Measurements from ENCODE around the gene SBNO1.
"Not testable (repeated sequence)": the region's sequence is repeated elsewhere in the genome, so short reads cannot be mapped to it uniquely, and the experiment has no call there.

Gene SBNO1

DNA sequence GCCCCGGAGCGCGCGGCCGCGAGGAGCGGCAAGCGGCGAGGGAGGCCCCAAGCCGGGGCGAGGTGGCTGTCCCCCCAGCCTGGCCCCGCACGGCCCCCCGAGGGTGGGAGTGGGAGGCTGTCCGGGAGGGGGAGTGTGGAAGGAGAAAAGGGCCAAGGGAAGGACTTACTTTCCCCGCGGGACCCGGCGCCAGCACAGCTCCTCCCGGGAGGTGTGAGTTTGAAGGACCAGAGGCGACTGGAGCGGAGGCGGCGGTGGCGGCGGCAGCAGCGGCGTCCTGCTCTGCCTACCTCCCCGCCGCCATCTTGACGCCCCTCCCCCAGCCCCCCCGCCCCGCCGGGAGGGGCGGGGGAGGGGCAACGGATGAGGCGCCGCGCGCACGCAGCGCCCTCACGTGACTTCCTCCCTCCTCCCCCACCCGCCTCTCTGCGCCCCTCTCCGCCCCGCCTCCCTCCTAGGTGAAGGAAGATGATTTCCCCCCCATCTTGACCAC lies at the start of gene SBNO1:
Gene SBNO1, minus strand, starts transcription at position 316 of the 493 bp plus-strand sequence. CDS start 14,406 bp downstream, outside the sequence.
- DNase-seq (ENCODE audit: low read depth in 2 of 2): peak; percentile 75 to 87

DNA sequence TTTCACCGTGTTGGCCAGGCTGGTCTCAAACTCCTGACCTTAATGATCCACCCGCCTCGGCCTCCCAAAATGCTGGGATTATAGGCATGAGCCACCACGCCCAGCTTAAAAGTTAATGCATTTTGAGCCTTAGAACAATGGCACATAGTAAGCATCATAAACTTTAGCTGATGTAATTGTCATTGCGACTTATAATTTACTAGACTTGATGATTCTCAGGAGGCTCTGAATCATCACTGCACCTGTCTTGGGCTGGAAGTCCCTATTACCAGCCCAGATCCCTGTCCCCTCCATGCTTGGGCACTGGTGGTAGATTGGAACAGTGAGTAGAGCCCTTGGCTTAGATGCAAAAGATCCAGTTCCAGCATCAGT lies 45.4 kb upstream of the SBNO1 start:
- no peak for DNase-seq (ENCODE audit: low read depth in 2 of 2)

DNA sequence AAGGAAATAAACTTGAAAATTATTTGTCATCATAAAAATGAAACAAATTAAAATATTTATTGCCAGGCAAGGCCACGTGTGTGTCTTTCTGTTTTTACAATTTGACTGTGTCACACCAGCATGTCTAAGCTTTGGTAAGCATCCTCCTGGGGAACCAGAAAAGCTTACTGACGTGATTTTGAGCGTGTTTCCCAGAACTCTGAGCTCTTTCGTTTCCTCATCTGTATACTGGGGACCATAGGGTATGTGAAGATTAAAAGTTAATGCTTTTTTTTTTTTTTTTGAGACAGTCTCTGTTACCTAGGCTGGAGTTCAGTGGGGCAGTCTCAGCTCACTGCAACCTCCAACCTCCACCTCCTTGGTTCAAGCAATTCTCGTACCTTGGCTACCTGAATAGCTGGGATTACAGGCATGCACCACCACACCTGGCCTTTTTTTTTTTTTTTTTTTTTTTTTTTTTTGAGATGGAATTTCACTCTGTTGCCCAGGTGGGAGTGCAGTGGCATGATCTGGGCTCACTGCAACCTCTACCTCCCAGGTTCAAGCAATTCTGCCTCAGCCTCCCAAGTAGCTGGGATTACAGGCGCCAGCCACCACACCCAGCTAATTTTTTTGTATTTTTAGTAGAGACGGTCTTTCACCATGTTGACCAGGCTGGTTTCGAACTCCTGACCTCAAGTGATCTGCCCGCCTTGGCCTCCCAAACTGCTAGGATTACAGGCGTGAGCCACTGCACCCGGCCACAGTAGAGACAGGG lies 44.8 kb upstream of the SBNO1 start:
- not testable (repeated sequence) for DNase-seq (ENCODE audit: low read depth in 2 of 2)

DNA sequence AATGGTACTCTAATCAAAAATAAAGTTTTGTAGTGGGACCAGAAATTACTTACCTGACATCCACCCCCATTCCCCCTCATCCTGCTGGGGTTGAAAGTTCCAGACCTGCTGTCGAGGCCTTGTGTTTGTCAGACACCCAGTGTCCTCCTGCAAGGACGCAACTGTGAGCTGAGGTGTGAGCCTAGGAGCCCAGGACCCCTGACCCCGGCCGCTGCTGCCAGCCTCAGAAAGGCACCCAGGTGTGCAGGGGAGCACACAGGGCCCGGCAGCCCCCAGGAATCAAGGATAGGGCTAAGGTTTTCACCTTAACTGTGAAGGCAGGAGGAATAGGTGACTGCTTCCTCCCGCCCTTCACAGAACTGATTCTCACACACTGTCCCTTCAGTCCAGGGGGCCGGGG lies 44.0 kb upstream of the SBNO1 start:
- DNase-seq (ENCODE audit: low read depth in 2 of 2): not testable (repeated sequence)

DNA sequence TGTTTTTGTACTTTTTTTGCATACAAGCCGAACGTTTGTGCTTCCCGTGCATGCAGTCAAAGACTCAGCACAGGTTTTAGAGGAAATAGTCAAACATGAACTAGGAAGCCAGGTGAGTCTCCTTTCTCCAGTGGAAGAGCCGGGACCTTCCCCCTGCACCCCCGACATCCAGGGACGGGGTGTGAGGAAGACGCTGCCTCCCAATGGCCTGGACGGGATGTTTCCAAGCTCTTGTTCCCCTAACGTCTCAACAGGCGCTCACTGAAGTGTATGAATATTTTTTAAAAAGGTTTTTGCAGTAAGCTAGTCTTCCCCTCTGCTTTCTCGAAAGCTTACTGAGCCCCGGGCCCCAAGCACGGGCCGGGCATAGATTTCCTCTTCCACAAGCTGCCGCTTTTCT lies 43.3 kb upstream of the SBNO1 start:
- not testable (repeated sequence) for DNase-seq (ENCODE audit: low read depth in 2 of 2)

DNA sequence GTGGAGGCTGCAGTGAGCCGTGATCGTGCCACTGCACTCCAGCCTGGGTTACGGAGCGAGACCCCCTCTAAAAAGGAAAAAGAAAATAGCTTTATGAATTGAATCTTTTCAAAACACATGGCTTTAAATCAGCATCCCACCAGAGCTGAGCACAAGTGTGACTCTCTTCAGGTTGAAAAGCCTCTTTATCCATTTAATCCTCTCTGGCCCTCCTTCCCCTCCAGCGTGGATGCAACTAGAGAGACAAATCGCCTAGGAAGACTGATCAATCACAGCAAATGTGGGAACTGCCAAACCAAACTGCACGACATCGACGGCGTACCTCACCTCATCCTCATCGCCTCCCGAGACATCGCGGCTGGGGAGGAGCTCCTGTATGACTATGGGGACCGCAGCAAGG lies 42.6 kb upstream of the SBNO1 start:
- DNase-seq (ENCODE audit: low read depth in 2 of 2): not testable (repeated sequence)

DNA sequence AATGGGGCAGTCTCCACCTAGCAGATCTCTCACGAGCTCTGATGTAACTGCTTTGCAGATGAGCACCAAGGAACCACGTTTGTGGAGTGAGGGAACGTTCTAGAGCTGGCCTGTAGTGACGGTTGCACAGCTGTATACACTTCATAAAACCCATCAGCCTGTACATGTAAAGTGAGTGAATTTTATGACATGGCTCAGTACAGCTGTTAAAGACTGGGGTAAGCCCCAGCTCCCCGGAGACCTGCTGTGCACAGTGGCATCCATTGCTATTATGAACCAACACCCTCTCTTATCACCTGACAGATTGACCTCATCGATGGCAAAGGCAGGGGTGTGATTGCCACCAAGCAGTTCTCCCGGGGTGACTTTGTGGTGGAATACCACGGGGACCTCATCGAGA lies 39.9 kb upstream of the SBNO1 start:
- DNase-seq (ENCODE audit: low read depth in 2 of 2): no peak

DNA sequence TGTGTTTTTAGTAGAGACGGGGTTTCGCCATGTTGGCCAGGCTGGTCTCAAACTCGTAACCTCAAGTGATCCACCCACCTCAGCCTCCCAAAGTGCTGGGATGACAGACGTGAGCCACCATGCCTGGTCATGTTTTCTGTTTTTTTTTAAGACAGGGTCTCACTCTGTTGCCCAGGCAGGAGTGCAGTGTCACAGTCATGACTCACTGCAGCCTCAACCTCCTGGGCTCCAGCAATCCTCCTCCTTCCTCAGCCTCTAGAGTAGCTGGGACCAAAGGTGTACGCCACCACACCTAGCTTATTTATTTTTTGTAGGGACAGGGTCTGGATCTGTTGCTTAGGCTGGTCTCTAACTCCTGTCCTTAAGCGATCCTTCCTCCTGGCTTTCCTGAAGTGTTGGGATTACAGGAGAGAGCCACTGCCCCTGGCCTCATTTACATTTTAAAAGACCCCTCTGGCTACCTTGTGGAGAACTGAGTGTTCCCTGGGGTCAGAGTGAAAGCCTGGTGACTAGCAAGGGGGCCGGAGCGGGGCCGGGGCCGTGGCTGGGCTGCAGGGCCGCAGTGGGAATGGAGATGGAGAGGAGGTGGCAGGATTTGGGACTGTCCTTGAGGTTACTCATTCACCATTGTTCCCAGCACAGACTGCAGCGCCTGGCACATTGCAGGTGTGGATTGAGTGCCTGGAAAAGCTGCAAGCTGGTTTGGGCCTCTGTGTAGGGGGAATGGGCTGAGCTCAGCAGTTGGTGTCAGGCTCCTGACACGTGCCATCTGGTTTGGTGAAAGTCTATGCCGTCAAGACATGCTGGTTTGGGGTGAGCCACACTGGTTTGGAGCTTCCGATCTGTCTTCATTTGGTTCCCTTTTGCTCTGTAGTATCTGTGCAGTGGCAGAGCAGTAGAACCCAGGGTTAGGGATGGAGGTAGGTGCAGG lies 37.4 kb upstream of the SBNO1 start:
- no peak for DNase-seq (ENCODE audit: low read depth in 2 of 2)

DNA sequence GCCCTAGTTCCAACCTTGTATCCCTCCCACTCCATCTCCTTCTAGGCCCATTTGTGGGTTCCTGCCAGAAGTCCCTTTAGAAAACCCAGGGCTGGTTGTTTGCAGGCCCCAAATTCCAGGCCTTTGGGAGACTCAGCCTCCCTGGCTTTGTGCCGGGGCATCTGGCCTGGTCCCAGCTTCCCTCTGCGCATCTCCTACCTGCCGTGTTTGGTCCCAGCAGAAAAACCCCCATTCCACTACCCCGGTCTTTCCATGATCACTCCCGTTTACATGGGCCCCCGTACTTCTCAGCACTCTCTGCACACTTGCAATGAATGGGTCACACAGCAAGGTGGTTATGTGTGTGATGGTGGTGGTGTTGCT lies 34.6 kb upstream of the SBNO1 start:
- no peak for DNase-seq (ENCODE audit: low read depth in 2 of 2)

DNA sequence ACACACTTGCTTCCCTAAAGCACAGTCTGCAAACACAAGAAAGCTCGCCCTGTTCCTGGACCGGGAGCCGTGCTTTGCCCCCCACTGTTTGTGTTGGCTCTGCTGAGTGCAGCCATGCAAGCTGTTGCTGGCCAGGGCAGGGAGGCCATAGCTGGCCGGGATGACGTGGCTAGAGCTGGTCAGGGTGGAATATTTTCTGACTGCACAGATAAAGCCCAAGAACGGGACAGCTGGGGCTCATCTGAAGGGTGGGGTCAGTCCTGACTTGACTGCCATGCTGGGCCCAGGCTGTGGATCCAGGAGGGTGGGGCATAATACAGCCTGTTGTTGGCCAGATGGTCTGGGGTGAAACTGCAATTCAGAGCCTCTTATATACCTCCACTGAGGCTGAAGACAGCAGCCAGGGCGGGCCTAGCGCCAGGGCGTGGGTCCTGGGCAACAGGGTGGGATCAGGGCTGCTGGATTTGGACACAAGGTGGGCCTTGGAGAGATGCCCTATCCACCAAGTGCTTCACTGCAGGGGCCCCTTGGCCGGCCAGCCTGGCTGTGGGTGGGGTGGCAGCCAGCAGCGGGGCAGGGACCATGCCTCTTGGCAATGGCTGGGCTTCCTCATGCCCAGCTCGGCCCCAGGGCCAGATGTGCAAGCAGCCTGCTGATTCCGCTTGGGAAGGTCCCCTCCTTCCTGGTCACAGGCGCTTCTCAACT lies 34.1 kb upstream of the SBNO1 start:
- no peak for DNase-seq (ENCODE audit: low read depth in 2 of 2)

DNA sequence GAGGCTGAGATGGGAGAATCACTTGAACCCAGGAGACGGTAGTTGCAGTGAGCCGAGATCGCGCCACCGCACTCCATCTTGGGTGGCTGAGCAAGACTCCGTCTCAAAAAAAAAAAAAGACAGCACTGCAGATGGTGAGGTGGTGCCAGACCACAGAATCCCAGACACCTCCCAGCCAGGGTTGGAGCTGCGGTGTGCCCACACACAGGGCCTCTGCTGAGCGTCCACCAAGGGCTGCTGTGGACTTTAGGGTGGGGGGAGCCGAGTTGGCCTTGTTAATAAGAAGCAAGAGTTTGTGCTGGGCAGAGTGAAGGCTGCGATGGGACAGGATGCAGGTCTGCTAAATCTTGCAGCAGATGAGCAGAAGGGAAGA lies 33.5 kb upstream of the SBNO1 start:
- DNase-seq (ENCODE audit: low read depth in 2 of 2): no peak

DNA sequence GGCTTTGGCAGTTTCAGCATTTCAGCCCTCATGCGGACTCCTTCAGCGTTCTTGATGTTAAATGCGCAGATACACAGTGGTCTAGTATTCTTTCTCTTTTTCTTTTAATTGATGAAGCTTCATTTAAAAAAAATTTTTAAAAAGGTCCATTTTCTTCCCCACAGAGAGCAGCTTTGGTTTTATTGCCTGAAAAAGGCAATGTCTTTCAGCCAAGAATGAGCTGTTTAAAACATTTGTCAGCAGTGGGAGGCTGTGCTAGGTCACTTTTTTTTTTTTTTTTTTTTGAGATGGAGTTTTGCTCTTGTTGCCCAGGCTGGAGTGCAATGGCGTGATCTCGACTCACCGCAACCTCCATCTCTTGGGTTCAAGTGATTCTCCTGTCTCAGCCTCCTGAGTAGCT lies 32.8 kb upstream of the SBNO1 start:
- DNase-seq (ENCODE audit: low read depth in 2 of 2): no peak

DNA sequence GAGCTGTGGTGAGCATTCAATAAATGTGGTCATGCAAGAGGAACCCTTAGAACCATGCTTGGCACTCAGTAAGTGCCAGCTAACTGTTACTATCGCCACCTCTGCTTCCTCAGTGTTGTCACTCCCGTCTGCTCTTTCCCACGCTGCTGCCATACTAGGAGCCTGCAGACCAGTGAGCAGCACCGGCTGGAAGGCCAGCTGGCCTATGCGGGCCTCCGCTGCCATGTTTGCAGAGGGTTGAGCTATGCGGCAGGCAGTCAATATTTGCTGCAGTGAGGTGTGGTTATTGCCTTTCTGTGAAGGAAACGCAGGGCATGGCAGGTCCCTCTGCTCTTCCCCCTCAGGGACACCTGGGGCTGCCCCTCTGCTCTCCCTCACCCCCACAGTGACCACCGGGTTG lies 32.3 kb upstream of the SBNO1 start:
- no peak for DNase-seq (ENCODE audit: low read depth in 2 of 2)

DNA sequence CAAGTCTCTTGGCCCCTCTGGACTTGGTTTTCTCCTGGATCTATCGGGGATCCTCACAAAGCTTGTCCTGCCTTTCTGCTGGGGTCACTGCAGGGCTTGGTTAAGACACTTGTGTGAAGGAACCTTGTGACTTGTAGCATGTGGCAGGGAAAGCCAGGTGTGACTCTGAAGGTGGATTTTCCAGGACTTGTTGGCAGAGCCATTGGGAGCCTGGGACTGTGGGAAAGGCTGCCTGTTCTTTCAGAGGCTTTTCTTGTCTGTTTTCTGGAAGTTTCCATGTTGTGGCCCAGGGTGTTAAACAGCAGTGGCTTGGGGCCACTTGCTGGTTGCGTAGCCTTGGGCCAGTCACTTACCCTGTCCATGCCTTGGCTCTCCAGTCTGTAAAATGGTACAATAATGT lies 31.9 kb upstream of the SBNO1 start:
- no peak for DNase-seq (ENCODE audit: low read depth in 2 of 2)

DNA sequence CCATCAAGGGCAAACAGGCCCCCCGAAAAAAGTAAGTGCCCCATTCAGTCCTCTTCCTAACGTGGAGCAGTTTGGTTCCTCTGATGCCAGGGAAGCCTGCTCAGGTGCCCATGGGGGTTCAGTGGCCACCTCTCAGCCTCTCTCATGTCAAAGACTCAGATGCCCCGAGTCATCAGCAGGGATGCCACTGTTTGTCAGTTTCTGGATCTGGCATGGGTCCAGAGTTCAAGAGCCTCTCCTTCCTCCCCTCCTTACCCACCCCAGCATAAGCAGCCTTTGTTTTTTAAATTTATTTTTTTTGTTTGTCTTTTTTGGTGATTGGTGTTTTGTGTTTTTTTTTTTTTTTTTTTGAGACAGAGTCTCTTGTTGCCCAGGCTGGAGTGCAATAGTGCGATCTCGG lies 30.6 kb upstream of the SBNO1 start:
- DNase-seq (ENCODE audit: low read depth in 2 of 2): no peak

DNA sequence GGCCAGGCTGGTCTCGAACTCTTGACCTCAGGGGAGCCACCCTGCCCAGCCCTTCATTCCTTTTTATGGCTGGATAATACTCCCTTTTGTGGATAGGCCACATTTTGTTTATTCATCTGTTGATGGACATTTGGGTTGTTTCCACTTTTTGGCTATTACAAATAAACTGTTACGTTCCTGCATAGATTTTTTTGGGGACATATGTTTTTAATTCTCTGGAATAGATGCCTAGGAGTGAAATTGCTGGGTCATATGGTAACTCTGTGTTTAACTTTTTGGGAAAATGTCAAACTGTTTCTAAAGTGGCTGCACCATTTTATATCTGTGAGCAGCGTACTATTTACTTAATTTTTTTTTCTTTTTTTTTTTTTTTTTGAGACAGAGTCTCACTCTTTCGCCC lies 29.1 kb upstream of the SBNO1 start:
- no peak for DNase-seq (ENCODE audit: low read depth in 2 of 2)

DNA sequence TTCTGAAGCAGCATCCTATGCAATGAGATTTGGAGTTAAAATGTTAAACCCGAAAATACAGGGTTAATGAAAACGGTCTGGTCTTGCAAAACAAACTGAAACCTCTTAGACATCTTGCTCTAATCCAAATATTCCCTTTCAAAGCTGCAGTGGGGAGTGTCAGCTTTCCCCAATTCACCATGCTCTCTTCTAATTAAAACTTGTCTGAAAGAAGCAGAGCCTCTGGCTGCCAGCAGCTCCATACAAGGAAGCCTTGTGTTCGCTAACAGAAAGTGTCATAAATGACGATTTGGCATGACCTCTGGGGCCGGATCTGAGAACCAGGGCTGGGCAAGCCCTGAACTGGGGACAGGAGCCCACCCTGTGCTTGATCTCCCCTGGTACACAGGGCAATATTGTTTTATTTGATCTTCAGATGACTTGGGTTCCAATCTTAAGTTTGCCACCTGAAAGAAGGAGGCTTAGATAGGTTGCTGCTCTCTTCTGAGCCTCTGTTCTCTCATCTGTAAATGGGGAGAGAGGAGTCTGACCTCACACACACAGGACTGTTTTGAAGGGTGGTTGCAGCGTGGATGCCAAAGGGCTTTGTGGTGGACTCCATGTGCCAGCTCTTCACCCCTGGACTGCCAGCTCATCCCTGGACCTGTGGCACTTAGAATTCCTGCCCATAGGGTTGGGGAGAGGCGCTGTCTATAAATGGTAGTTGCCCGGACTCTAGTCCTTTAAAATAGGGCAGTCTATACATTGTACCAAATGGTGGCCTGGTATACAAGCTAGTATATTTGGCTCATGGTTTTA lies 27.1 kb upstream of the SBNO1 start:
- no peak for DNase-seq (ENCODE audit: low read depth in 2 of 2)

DNA sequence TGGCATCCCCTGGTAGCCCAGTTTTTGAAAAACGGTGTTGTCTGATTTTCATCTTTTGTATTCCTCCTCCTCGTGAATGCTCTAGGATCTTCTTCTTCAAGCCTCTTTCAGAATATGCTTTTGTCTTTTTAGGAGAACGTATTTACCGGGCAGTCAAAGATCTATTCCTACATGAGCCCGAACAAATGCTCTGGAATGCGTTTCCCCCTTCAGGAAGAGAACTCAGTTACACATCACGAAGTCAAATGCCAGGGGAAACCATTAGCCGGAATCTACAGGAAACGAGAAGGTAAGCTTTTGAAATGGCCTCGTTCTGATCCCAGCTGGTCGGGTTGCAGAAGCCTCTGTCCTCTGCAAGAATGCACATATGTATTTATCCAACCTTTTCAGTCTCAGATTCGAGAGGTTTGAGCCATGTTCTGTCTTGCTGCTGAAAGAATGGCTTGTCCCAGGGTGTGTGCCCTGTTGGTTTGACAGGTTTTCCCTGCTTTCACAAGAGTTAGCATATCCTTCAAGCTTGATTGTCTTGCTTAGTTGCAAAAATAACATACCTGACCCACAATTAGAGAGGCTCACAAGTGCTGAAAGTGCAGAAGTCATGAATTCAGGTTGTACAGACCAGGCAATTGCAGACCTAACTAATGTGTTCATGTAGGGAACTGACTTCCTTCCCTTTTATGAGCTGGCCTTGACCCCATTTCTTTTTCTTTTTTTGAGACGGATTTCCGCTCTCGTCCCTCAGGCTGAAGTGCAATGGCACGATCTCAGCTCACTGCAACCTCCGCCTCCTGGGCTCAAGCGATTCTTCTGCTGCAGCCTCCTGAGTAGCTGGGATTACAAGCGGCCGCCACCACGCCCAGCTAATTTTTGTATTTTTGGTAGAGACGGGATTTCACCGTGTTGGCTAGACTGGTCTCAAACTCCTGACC lies 26.1 kb upstream of the SBNO1 start:
- no peak for DNase-seq (ENCODE audit: low read depth in 2 of 2)

DNA sequence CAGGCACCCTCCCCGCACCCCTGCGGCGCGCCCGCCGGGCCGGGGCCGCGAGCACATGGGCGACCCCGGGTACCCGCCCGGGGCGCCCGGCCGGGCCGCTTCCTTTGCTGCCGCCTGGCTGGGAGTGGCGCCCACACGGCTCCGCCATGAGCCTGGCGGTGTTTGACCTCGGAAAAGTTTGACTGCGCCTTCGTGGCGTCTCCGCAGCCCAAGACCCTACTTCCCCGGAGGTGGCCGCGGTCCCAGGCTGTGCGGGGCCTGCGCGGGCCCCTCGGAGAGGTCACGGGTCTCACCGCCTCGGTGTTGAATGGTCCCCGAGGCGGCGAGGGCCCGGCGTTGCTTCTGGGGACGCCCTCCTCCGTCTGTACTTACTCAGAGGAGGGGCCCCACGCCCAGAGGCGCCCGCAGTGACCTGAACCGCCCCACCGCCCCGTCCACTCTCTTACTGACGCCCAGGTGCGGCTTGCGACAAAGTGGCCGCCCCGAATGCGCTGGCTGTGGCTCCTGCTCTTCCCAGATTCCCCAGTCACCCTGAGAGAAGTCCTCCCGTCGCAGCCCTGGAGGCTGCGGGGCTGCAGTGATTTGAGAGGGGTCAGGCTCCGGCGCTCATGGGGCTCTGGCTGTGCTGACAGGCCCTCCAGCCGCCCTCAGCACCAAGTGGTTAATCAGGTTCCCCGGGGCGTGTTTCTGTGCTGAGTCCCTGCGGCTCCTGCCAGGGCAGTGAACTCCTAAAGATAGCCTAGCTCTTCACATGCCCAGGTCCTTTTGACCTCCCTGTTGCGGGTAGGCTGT lies 25.1 kb upstream of the SBNO1 start:
- no peak for DNase-seq (ENCODE audit: low read depth in 2 of 2)

Measured in stimulated activated CD8-positive, alpha-beta memory T cell treated with anti-CD3 and anti-CD28 coated beads, Interleukin-2, amount 100 ng/mL, for 1 hour (primary cell).